HUES48 (cell line): Measurements from ENCODE around the gene STRA8.

Experiments
- H3K27ac ChIP-seq: one replicate; pipeline ENCODE4 v1.7.0; 2013; ENCODE audit warnings: low read depth, low read length, inconsistent platforms
- H3K27me3 ChIP-seq: 2 replicates; pipeline ENCODE4 v1.6.1; 2013; ENCODE audit warnings: mild to moderate bottlenecking, low read length; ENCODE audit not compliant: control insufficient read depth, insufficient read depth
- H3K36me3 ChIP-seq: 2 replicates; pipeline ENCODE4 v1.6.1; 2013; ENCODE audit warnings: low read length; ENCODE audit not compliant: control insufficient read depth, insufficient read depth
- H3K4me1 ChIP-seq: 2 replicates; pipeline ENCODE4 v1.6.1; 2013; ENCODE audit warnings: mild to moderate bottlenecking, low read length; ENCODE audit not compliant: control insufficient read depth, insufficient read depth
- H3K4me3 ChIP-seq: 2 replicates; pipeline ENCODE4 v1.5.1; 2013; ENCODE audit warnings: mild to moderate bottlenecking, low read depth, low read length
- H3K9ac ChIP-seq: 2 replicates; pipeline ENCODE4 v1.6.1; 2013; ENCODE audit warnings: mild to moderate bottlenecking, low read depth, low read length, moderate library complexity
- H3K9me3 ChIP-seq: 2 replicates; pipeline ENCODE4 v1.6.1; 2013; ENCODE audit warnings: low read length; ENCODE audit not compliant: control insufficient read depth, insufficient read depth

STRA8 gene

GRCh38 chr7:135233570-135233969, at the start of gene STRA8:
Gene STRA8 (plus strand): TSS chr7:135233838. CDS start chr7:135240525, 6,687 bp downstream.
- Histone ChIP-seq H3K9ac (no peak within 1 kb of the TSS), H3K36me3 (no peaks in the 10 kb centered on the region), H3K4me1 (no peaks in the 10 kb centered on the region), H3K4me3 (no peak within 1 kb of the TSS), H3K27me3 (no peaks in the 10 kb centered on the region), H3K9me3 (no peaks in the 10 kb centered on the region), H3K27ac (no peak within 1 kb of the TSS)

GRCh38 chr7:135184254-135184841, 49.3 kb upstream of the STRA8 start:
- H3K36me3 ChIP-seq, result peaks cover 49% of the 10 kb centered on the region
- H3K9ac ChIP-seq, result no peak overlapping the region
- H3K9me3 ChIP-seq, result peaks cover 28% of the 10 kb centered on the region
- no peaks in the 10 kb centered on the region for H3K4me1 ChIP-seq
- no peak overlapping the region for H3K27ac ChIP-seq
- no peaks in the 10 kb centered on the region for H3K27me3 ChIP-seq
- no peak overlapping the region for H3K4me3 ChIP-seq

GRCh38 chr7:135185471-135186260, 48.0 kb upstream of the STRA8 start:
- Histone ChIP-seq H3K36me3 (peaks cover 49% of the 10 kb centered on the region), H3K27ac (no peak overlapping the region), H3K9ac (no peak overlapping the region), H3K4me3 (no peak overlapping the region), H3K27me3 (no peaks in the 10 kb centered on the region), H3K4me1 (no peaks in the 10 kb centered on the region), H3K9me3 (peaks cover 15% of the 10 kb centered on the region)

- Histone ChIP-seq H3K9me3 (peaks cover 9% of the 10 kb centered on the region), H3K27me3 (no peaks in the 10 kb centered on the region), H3K4me3 (no peak overlapping the region), H3K36me3 (peaks cover 49% of the 10 kb centered on the region), H3K27ac (no peak overlapping the region), H3K9ac (no peak overlapping the region), H3K4me1 (no peaks in the 10 kb centered on the region)
Observed at GRCh38 chr7:135186261-135186540, 47.4 kb upstream of the STRA8 start.

- Histone ChIP-seq H3K27ac (no peak overlapping the region), H3K4me1 (no peaks in the 10 kb centered on the region), H3K36me3 (peaks cover 52% of the 10 kb centered on the region), H3K9me3 (peaks cover 3% of the 10 kb centered on the region), H3K4me3 (no peak overlapping the region), H3K9ac (no peak overlapping the region), H3K27me3 (no peaks in the 10 kb centered on the region)
Observed at GRCh38 chr7:135186841-135187253, 46.8 kb upstream of the STRA8 start.

DNA sequence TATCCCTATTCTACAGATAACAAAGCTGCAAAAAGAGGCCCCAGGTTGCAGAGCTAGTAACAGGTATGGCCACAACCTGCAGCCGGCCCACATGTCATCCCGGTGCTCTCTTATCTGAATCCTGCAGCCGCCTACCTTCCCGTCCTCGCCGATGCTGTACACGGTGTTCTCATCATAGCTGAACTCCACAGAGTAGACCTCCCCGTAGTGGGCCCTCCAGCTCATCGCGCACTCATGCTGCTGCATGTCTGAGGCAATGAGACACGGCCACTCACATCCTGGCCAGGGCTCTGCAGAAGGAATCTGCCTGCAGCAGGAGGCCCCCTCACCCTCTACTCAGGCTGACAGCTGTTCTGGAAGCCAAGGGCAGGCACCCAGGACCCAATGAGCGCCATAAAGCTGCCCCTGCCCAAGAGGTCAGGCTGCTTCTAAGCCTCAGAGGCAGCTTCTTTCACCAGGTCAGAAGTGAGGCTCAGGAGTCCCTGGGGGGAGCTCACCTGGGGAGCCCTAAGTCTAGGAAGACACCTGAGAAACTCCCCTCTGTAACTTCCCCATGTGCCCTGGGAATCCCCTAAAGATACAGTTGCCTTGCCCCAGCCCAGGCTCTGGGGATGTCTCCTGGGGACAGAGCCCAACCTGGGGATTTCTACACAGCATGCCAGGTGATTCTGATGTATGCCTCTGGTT, 45.2 kb upstream of the STRA8 start:
- no peak overlapping the region for H3K4me3 ChIP-seq
- no peaks in the 10 kb centered on the region for H3K27me3 ChIP-seq
- H3K27ac ChIP-seq, result no peak overlapping the region
- H3K9ac ChIP-seq, result no peak overlapping the region
- peaks cover 54% of the 10 kb centered on the region for H3K36me3 ChIP-seq
- H3K4me1 ChIP-seq, result no peaks in the 10 kb centered on the region
- H3K9me3 ChIP-seq, result no peaks in the 10 kb centered on the region

DNA sequence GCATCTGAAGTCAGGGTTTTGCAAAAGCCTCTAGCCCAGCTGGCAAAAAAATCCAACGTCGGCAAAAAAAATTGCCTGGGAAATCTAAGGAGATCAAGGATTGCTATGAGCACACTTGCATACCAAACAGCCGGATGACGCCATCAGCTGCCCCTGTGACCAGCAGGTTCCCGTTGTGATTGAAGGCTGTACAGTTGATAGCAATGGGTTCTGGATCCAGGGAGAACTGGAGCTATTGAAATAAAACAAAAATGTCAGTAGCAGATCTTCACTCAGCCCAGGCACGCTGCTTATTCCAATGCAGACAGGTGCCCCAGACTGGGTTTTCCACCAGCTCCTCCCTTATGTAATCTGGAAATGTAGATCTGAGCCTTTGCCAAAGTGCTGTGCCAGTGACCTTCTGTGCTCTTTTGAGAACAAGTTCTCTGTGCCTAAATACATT, 44.4 kb upstream of the STRA8 start:
- Histone ChIP-seq H3K27me3 (no peaks in the 10 kb centered on the region), H3K9me3 (no peaks in the 10 kb centered on the region), H3K9ac (no peak overlapping the region), H3K4me1 (no peaks in the 10 kb centered on the region), H3K27ac (no peak overlapping the region), H3K4me3 (no peak overlapping the region), H3K36me3 (peaks cover 49% of the 10 kb centered on the region)

GRCh38 chr7:135189961-135190360, 43.7 kb upstream of the STRA8 start:
- H3K9ac ChIP-seq, result no peak overlapping the region
- H3K27me3 ChIP-seq, result no peaks in the 10 kb centered on the region
- H3K9me3 ChIP-seq, result no peaks in the 10 kb centered on the region
- H3K4me1 ChIP-seq, result no peaks in the 10 kb centered on the region
- peaks cover 47% of the 10 kb centered on the region for H3K36me3 ChIP-seq
- no peak overlapping the region for H3K4me3 ChIP-seq
- no peak overlapping the region for H3K27ac ChIP-seq

GRCh38 chr7:135190703-135191102, 42.9 kb upstream of the STRA8 start:
- Histone ChIP-seq H3K4me3 (no peak overlapping the region), H3K27ac (no peak overlapping the region), H3K27me3 (no peaks in the 10 kb centered on the region), H3K9ac (no peak overlapping the region), H3K9me3 (no peaks in the 10 kb centered on the region), H3K36me3 (peaks cover 41% of the 10 kb centered on the region), H3K4me1 (no peaks in the 10 kb centered on the region)

DNA sequence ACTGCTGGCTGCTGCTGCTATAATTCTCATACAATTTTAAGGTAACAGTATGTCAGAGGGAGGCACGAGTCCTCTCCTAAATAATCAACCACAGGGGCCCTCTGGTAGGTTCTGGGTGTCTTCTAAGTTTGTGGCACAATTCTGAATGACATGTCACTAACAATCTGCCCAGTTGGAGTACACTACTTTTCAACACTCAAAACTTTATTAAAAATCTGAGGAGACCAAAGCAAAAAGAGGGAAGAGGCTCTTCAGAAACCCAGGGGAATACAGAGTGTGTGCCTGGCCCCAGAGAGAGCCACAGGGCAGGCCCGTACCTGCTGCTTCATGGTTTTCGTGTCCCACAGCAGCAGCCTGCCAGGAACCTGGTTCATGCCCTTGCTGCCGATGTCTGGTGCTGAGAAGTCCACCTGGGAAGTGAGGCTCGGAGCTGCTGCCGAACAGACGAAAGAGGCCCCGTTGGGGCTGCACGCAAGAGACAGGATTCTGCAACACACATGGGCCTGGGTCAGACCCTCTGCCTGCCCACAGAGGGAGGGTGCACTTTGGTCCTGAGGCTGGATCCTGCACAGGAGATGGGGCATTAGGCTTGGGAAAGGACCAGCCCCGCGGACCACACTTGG, 40.6 kb upstream of the STRA8 start:
- H3K27me3 ChIP-seq, result no peaks in the 10 kb centered on the region
- no peak overlapping the region for H3K9ac ChIP-seq
- no peak overlapping the region for H3K27ac ChIP-seq
- H3K36me3 ChIP-seq, result peaks cover 29% of the 10 kb centered on the region
- no peak overlapping the region for H3K4me3 ChIP-seq
- no peaks in the 10 kb centered on the region for H3K9me3 ChIP-seq
- no peaks in the 10 kb centered on the region for H3K4me1 ChIP-seq

- Histone ChIP-seq H3K27me3 (no peaks in the 10 kb centered on the region), H3K9ac (no peak overlapping the region), H3K27ac (no peak overlapping the region), H3K36me3 (peaks cover 24% of the 10 kb centered on the region), H3K4me3 (no peak overlapping the region), H3K9me3 (no peaks in the 10 kb centered on the region), H3K4me1 (no peaks in the 10 kb centered on the region)
Observed at GRCh38 chr7:135193615-135194081, 40.0 kb upstream of the STRA8 start.
